Psoas muscle (tissue), 8 donors: ENCODE data around the gene ITPK1. TPM values are rescaled to one million over a fixed set of nuclear protein-coding genes. Genes with fewer than 3 reads are reported as not detected.
A peak's percentile ranks its signal among the peaks of the same experiment; 100 is the strongest.

ENCODE experiments used
- ATAC-seq, 4 donors: fragments of 200-7000 bp; cut with Tn5 transposase; one replicate each; pipeline ENCODE4 v1.9.1; 2020; ENCODE audit warnings: moderate library complexity in 3 of 4, mild to moderate bottlenecking in 2 of 4
- DNase-seq, 2 donors: peaks; one replicate each; pipeline ENCODE4 v3.0.0-alpha.2; 2020
- H3K27ac ChIP-seq: fragments of 200-600 bp; one replicate; pipeline ENCODE4 v1.8.0; 2022
- H3K27me3 ChIP-seq, 3 donors: fragments of 200-600 bp in 1 of 3; one replicate each; pipeline versions ENCODE4 v1.6.1 to v1.8.0; 2013 to 2022; ENCODE audit warnings: low read length in 2 of 3, mild to moderate bottlenecking in 2 of 3, moderate library complexity in 1 of 3; ENCODE audit not compliant: insufficient read depth in 3 of 3
- H3K36me3 ChIP-seq, 2 donors: fragments of 200-600 bp in 1 of 2; one replicate each; pipeline versions ENCODE4 v1.6.1 to v1.8.0; 2013 to 2022; ENCODE audit warnings: low read depth in 1 of 2, mild to moderate bottlenecking in 1 of 2, moderate library complexity in 1 of 2; ENCODE audit not compliant: insufficient read depth in 1 of 2
- H3K4me1 ChIP-seq: fragments of 200-600 bp; one replicate; pipeline ENCODE4 v1.8.0; 2022
- H3K4me3 ChIP-seq: fragments of 200-600 bp; one replicate; pipeline ENCODE4 v1.8.0; 2022; ENCODE audit warnings: mild to moderate bottlenecking
- H3K9me3 ChIP-seq: fragments of 200-600 bp; one replicate; pipeline ENCODE4 v1.8.0; 2022
- WGBS, 3 donors: extraction: QIAGEN DNeasy Blood & Tissue Kit; methylation state at CpG; one replicate each; pipeline versions ENCODE4 v1.1.6 to v1.1.7; 2013; 5-methylcytosine and 5-hydroxymethylcytosine counted together
- intact Hi-C, 2 donors: fragments of 100-400 bp; cut with DNase I; formaldehyde crosslinking; loops; one replicate each; pipeline versions ENCODE4 v1.11.0 to v1.14.2; 2022
- polyA plus RNA-seq, 3 donors: library from polyadenylated mRNA; stranded (reverse); fragments of 200-250 nt; gene quantifications; one replicate each; pipeline ENCODE4 v1.2.3, GENCODE V29; 2013
- total RNA-seq, 4 donors: library from RNA; stranded (reverse); fragmentation: NEBNext Ultra II Directional in 2 of 4; extraction: Animal tissue kit (Norgen Biotek cat#: 25700) in 2 of 4; gene quantifications; one replicate each; pipeline versions ENCODE4 v1.2.1 to v1.2.4, GENCODE V29; 2021 to 2023
- TF ChIP-seq, protein P1 (sequence below): fragments of 200-600 bp; IDR thresholded peaks from one replicate; pipeline ENCODE4 v1.8.0; 2022; ENCODE audit warnings: antibody characterized with exemption
- donor health status: healthy with polysubstance abuse.
- donor health status: DM: no; HTN: no; CAD: no; lungs with moderate emphysema.
- donor health status: Bipolar disorder and iron deficiency.
- donor health status: healthy.
- donor health status: DM: yes; HTN: yes; CAD: no.
- donor health status: DM: no; HTN: no; CAD: no.
- donor health status: DM: no; HTN: no; CAD: no.
- donor health status: DM: yes; HTN: yes; CAD: no.

The ITPK1 gene
- total and polyA plus RNA-seq, 7 donors = 30.0 to 61.1 (median 42.7) TPM

DNA sequence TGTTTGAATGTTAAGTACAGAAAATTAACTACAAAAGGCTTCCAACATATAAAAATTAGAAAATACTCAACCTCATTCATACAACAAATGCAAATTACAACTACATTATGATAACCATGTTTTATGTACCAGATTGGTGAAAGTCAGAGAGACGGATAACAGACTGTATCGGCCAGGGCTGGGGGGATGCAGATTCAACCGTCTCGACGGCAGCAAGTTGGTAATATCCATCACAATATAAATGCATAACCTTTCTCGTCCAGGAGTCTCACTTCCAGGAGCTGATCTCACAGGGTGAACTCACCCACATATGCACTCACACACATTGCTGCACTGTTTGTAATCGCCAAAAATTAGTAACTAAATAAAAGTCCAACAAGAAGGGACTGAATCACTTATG is 89.4 kb downstream of the ITPK1 start:
- no peak for DNase-seq
- 91 to 96% (median 93%) methylated on average over 7 of the region's 7 CpGs for WGBS, 3 donors
- no peaks in the 10 kb centered on the region for H3K9me3 ChIP-seq
- intact Hi-C loops = no loop called here
- peaks cover 1% of the 10 kb centered on the region for H3K4me1 ChIP-seq
- no peaks in the 10 kb centered on the region for H3K36me3 ChIP-seq
- peaks cover 0 to 2% (median 0%) of the 10 kb centered on the region in 3 donors for H3K27me3 ChIP-seq
- no peak overlapping the region for H3K27ac ChIP-seq
- TF ChIP-seq, protein P1, sequence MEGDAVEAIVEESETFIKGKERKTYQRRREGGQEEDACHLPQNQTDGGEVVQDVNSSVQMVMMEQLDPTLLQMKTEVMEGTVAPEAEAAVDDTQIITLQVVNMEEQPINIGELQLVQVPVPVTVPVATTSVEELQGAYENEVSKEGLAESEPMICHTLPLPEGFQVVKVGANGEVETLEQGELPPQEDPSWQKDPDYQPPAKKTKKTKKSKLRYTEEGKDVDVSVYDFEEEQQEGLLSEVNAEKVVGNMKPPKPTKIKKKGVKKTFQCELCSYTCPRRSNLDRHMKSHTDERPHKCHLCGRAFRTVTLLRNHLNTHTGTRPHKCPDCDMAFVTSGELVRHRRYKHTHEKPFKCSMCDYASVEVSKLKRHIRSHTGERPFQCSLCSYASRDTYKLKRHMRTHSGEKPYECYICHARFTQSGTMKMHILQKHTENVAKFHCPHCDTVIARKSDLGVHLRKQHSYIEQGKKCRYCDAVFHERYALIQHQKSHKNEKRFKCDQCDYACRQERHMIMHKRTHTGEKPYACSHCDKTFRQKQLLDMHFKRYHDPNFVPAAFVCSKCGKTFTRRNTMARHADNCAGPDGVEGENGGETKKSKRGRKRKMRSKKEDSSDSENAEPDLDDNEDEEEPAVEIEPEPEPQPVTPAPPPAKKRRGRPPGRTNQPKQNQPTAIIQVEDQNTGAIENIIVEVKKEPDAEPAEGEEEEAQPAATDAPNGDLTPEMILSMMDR = no peak
- ATAC-seq = no peak
- no peak overlapping the region for H3K4me3 ChIP-seq

DNA sequence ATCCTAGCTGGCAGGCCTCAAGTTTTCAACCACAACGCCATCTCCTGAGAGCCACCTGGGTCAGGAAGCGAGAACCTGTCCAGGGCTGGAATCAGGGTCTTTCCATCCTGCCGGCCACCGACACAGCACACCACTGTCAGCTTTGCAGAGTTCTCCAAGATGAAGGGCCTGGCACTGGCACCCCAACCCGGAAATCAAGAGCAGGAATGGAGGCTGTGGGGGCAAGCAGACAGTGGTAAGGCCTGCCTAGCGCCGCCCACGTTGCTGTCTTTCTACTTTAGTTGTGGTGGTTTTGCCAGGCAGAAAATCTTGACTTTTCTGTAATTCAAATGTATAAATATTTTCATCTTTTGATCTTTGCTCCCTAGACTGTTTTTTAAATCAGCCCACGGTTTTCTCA is 90.7 kb downstream of the ITPK1 start:
- TF ChIP-seq, protein P1 = no peak
- Histone ChIP-seq H3K27me3 (peaks cover 0 to 2% (median 0%) of the 10 kb centered on the region in 3 donors), H3K36me3 (no peaks in the 10 kb centered on the region), H3K9me3 (no peaks in the 10 kb centered on the region), H3K27ac (no peak overlapping the region), H3K4me1 (no peaks in the 10 kb centered on the region), H3K4me3 (no peak overlapping the region)
- intact Hi-C loops = no loop called here
- 85 to 90% (median 89%) methylated on average over 9 of the region's 9 CpGs for WGBS, 3 donors
- DNase-seq (no peak), ATAC-seq (no peak)

DNA sequence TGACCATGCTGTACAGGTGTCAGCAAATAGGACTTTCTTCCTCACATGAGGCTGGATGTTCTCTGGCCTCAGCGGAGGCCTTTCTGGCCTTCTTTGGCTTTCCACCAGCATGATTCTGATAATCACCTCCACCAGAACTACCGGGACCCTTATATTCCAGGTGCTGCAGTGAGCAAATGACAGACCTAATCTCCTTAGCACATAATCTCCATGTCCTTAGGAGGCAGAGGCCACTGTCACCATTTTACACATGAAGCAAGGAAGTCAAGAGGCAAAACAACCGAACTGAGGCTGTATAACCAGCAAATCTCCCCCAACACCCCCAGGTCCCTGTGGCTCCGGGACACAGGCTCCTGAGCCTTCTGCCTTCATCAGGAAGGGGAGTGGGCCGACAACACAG is 91.2 kb downstream of the ITPK1 start:
- no peak for ATAC-seq
- Histone ChIP-seq H3K4me1 (no peaks in the 10 kb centered on the region), H3K27me3 (peaks cover 0 to 2% (median 0%) of the 10 kb centered on the region in 3 donors), H3K36me3 (no peaks in the 10 kb centered on the region), H3K4me3 (no peak overlapping the region), H3K9me3 (no peaks in the 10 kb centered on the region), H3K27ac (no peak overlapping the region)
- intact Hi-C loops = no loop called here
- TF ChIP-seq, protein P1 = no peak
- no peak for DNase-seq
- 91 to 96% (median 96%) methylated on average over 5 of the region's 5 CpGs for WGBS, 3 donors

DNA sequence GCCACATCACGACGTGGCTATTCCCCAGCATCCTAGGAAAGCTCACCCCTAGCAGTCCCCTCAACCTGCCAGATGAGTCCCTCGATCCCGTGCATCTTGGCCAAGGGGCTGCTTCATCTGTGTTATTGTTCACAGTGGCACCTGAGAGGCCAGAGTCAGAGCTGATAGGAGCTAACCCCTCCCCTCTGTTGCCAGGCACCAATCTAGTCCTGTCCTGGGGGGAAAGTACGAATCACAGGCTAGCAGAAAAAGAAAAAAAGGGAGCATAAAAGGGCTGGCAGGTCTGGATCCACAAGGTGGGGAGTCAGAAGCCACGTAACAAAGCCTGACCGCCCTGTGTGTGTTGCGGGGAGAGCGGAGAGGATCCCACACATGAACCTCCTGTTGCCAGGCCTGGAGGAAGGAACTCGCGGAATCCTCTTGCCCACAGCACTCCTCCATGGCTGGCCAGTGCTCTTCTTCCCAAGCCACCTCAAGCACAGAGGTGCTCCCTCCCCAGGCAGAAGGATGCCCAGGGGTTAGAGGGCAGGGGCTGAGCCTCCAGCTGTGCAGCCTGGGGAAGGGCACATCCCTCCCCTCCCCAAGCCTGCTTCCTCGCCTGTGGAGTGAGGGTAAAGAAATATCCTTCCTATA is 91.8 kb downstream of the ITPK1 start:
- no peak overlapping the region for H3K27ac ChIP-seq
- TF ChIP-seq, protein P1 = no peak
- no peak for ATAC-seq
- intact Hi-C loops = no loop called here
- no peak overlapping the region for H3K4me3 ChIP-seq
- H3K27me3 ChIP-seq = peaks cover 0 to 2% (median 0%) of the 10 kb centered on the region in 3 donors
- 85 to 95% (median 91%) methylated on average over 12 of the region's 12 CpGs for WGBS, 3 donors
- H3K9me3 ChIP-seq = no peaks in the 10 kb centered on the region
- H3K36me3 ChIP-seq = no peaks in the 10 kb centered on the region
- H3K4me1 ChIP-seq = no peaks in the 10 kb centered on the region
- DNase-seq = peak in 1 of 2 donors; percentile 32

DNA sequence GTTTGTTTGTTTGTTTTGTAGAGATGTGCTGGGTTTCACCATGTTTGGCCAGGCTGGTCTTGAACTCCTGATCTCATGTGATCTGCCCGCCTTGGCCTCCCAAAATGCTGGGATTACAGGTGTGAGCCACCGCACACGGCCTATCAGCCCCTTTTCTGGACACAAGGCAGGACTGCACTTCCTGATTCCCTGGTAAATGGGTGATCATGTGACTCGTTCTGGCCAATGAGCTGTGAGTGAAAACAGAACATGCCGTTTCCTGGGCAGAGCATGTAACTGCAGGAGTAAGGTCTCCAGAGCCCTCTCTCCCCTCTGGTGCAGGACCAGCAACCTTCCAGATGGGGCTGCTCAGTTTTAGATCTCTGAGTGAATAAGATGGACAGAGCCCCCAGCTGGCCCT is 92.7 kb downstream of the ITPK1 start:
- no peaks in the 10 kb centered on the region for H3K36me3 ChIP-seq
- DNase-seq = peak in 1 of 2 donors; percentile 30
- no peak overlapping the region for H3K4me3 ChIP-seq
- H3K9me3 ChIP-seq = no peaks in the 10 kb centered on the region
- H3K4me1 ChIP-seq = peaks cover 7% of the 10 kb centered on the region
- no peak for ATAC-seq
- no peak overlapping the region for H3K27ac ChIP-seq
- intact Hi-C loops = no loop called here
- peaks cover 0 to 2% (median 0%) of the 10 kb centered on the region in 3 donors for H3K27me3 ChIP-seq
- TF ChIP-seq, protein P1 = no peak
- 81 to 87% (median 86%) methylated on average over 5 of the region's 5 CpGs for WGBS, 3 donors
